Astrocyte (in vitro differentiated cells and primary cell): Measurements from ENCODE around the gene SP3. TPM values are rescaled to one million over a fixed set of nuclear protein-coding genes. Genes with fewer than 3 reads are reported as not detected.
A peak's percentile ranks its signal among the peaks of the same experiment; 100 is the strongest.

Experiments
- DNase-seq: peaks from one replicate; pipeline ENCODE4 v3.0.0-alpha.2; 2010; ENCODE audit warnings: low read depth
- FAIRE-seq: peaks from 2 replicates; lab custom pipeline; 2011; peaks lifted over from hg19 to GRCh38; lab: Jason Lieb, UNC
- H2AFZ ChIP-seq: 2 replicates; pipeline ENCODE4 v1.6.0; 2012; ENCODE audit warnings: low read depth, low read length, inconsistent platforms
- H3K27ac ChIP-seq: 2 replicates; pipeline ENCODE4 v1.5.1; 2011; ENCODE audit warnings: low read depth, low read length, inconsistent platforms
- H3K27me3 ChIP-seq: 2 replicates; pipeline ENCODE4 v1.6.0; 2011; ENCODE audit warnings: low read length, inconsistent platforms; ENCODE audit not compliant: insufficient read depth
- H3K36me3 ChIP-seq: 2 replicates; pipeline ENCODE4 v1.5.1; 2011; ENCODE audit warnings: low read length, inconsistent platforms; ENCODE audit not compliant: insufficient read depth
- H3K4me1 ChIP-seq: 2 replicates; pipeline ENCODE4 v1.5.1; 2011; ENCODE audit warnings: low read length, inconsistent platforms; ENCODE audit not compliant: insufficient read depth
- H3K4me2 ChIP-seq: 2 replicates; pipeline ENCODE4 v1.6.0; 2012; ENCODE audit warnings: low read length, inconsistent platforms
- H3K4me3 ChIP-seq: 2 replicates; pipeline ENCODE4 v1.5.1; 2011; ENCODE audit warnings: low read depth, mild to moderate bottlenecking, low read length, inconsistent platforms; ENCODE audit not compliant: insufficient read depth
- H3K79me2 ChIP-seq: 2 replicates; pipeline ENCODE4 v1.6.0; 2012; ENCODE audit warnings: mild to moderate bottlenecking, low read length, inconsistent platforms; ENCODE audit not compliant: insufficient read depth
- H3K9ac ChIP-seq: 2 replicates; pipeline ENCODE4 v1.6.0; 2012; ENCODE audit warnings: mild to moderate bottlenecking, low read length, inconsistent platforms
- H3K9me3 ChIP-seq: 2 replicates; pipeline ENCODE4 v1.5.1; 2012; ENCODE audit warnings: low read depth, mild to moderate bottlenecking, low read length, inconsistent platforms; ENCODE audit not compliant: insufficient read depth
- H4K20me1 ChIP-seq: 2 replicates; pipeline ENCODE4 v1.6.0; 2012; ENCODE audit warnings: low read length, inconsistent platforms; ENCODE audit not compliant: insufficient read depth
- H3K27ac Mint-ChIP-seq: one replicate; pipeline ENCODE4 v1.8.0; 2021; ENCODE audit warnings: mild to moderate bottlenecking, mixed read lengths; ENCODE audit not compliant: unreplicated experiment
- H3K27me3 Mint-ChIP-seq: one replicate; pipeline ENCODE4 v1.8.0; 2021; ENCODE audit warnings: low read depth, mixed read lengths; ENCODE audit not compliant: unreplicated experiment
- H3K36me3 Mint-ChIP-seq: one replicate; pipeline ENCODE4 v1.8.0; 2021; ENCODE audit warnings: low read depth, mixed read lengths; ENCODE audit not compliant: unreplicated experiment
- H3K4me1 Mint-ChIP-seq: one replicate; pipeline ENCODE4 v1.8.0; 2021; ENCODE audit warnings: low read depth, mixed read lengths; ENCODE audit not compliant: unreplicated experiment
- H3K4me3 Mint-ChIP-seq: one replicate; pipeline ENCODE4 v1.8.0; 2021; ENCODE audit warnings: mild to moderate bottlenecking, moderate library complexity, mixed read lengths; ENCODE audit not compliant: unreplicated experiment
- H3K9me3 Mint-ChIP-seq: one replicate; pipeline ENCODE4 v1.8.0; 2021; ENCODE audit warnings: mild to moderate bottlenecking, mixed read lengths; ENCODE audit not compliant: unreplicated experiment
- CTCF ChIP-seq: IDR thresholded peaks from 2 replicates; pipeline ENCODE4 v1.5.1; 2011; ENCODE audit warnings: low read depth, mild to moderate bottlenecking, inconsistent platforms, low read length, moderate library complexity; ENCODE audit not compliant: insufficient read depth
- EZH2 ChIP-seq: IDR thresholded peaks from 2 replicates; pipeline ENCODE4 v1.6.1; 2012; ENCODE audit warnings: mild to moderate bottlenecking, low read length, inconsistent platforms; ENCODE audit not compliant: insufficient read depth
- total RNA-seq: library from RNA; stranded (reverse); gene quantifications from 2 replicates; pipeline ENCODE4 v1.2.1, GENCODE V29; 2021

Gene SP3
- total RNA-seq, 1 donor from 2014 or later: 59.6 TPM

GRCh38 chr2:174012347-174013314, 47.5 kb upstream of the SP3 start:
- TF ChIP-seq EZH2 (no peak), CTCF (no peak)
- Mint-ChIP-seq H3K9me3 (no peaks in the 10 kb centered on the region), H3K4me1 (peaks cover 7% of the 10 kb centered on the region), H3K4me3 (no peak overlapping the region), H3K27ac (no peak overlapping the region), H3K27me3 (peaks cover 1% of the 10 kb centered on the region), H3K36me3 (no peaks in the 10 kb centered on the region)
- Histone ChIP-seq H3K4me1 (peaks cover 23% of the 10 kb centered on the region), H3K36me3 (no peaks in the 10 kb centered on the region), H2AFZ (peak overlapping the region; percentile 94), H3K79me2 (no peaks in the 10 kb centered on the region), H3K4me2 (peak overlapping the region; percentile 88), H4K20me1 (no peaks in the 10 kb centered on the region), H3K9me3 (no peaks in the 10 kb centered on the region), H3K4me3 (peak overlapping the region; percentile 38), H3K27me3 (no peaks in the 10 kb centered on the region), H3K27ac (no peak overlapping the region), H3K9ac (peak overlapping the region; percentile 79)
- no peak for FAIRE-seq
- no peak for DNase-seq

- no peak overlapping the region for H3K27ac ChIP-seq
- no peaks in the 10 kb centered on the region for H3K9me3 ChIP-seq
- H3K9ac ChIP-seq: no peak overlapping the region
- peaks cover 1% of the 10 kb centered on the region for H3K27me3 Mint-ChIP-seq
- no peaks in the 10 kb centered on the region for H4K20me1 ChIP-seq
- H3K4me1 ChIP-seq: peaks cover 23% of the 10 kb centered on the region
- H2AFZ ChIP-seq: no peak overlapping the region
- H3K4me1 Mint-ChIP-seq: peaks cover 6% of the 10 kb centered on the region
- H3K79me2 ChIP-seq: no peaks in the 10 kb centered on the region
- H3K9me3 Mint-ChIP-seq: no peaks in the 10 kb centered on the region
- no peak overlapping the region for H3K4me2 ChIP-seq
- H3K36me3 ChIP-seq: no peaks in the 10 kb centered on the region
- TF ChIP-seq EZH2 (no peak), CTCF (no peak)
- no peak overlapping the region for H3K27ac Mint-ChIP-seq
- no peak for DNase-seq
- FAIRE-seq: no peak
- no peak overlapping the region for H3K4me3 ChIP-seq
- no peak overlapping the region for H3K4me3 Mint-ChIP-seq
- H3K36me3 Mint-ChIP-seq: no peaks in the 10 kb centered on the region
- no peaks in the 10 kb centered on the region for H3K27me3 ChIP-seq
Measured at GRCh38 chr2:174011796-174012195, 46.6 kb upstream of the SP3 start.

GRCh38 chr2:174011173-174011572, 46.0 kb upstream of the SP3 start:
- Histone ChIP-seq H3K4me1 (peaks cover 23% of the 10 kb centered on the region), H3K9me3 (no peaks in the 10 kb centered on the region), H4K20me1 (no peaks in the 10 kb centered on the region), H3K27me3 (no peaks in the 10 kb centered on the region), H3K4me3 (no peak overlapping the region), H3K27ac (no peak overlapping the region), H3K79me2 (no peaks in the 10 kb centered on the region), H3K4me2 (no peak overlapping the region), H3K36me3 (no peaks in the 10 kb centered on the region), H3K9ac (no peak overlapping the region), H2AFZ (no peak overlapping the region)
- H3K36me3 Mint-ChIP-seq: no peaks in the 10 kb centered on the region
- peaks cover 1% of the 10 kb centered on the region for H3K27me3 Mint-ChIP-seq
- DNase-seq: no peak
- no peaks in the 10 kb centered on the region for H3K9me3 Mint-ChIP-seq
- H3K27ac Mint-ChIP-seq: no peak overlapping the region
- H3K4me3 Mint-ChIP-seq: no peak overlapping the region
- FAIRE-seq: no peak
- TF ChIP-seq CTCF: no peak
- TF ChIP-seq EZH2: no peak
- H3K4me1 Mint-ChIP-seq: peaks cover 6% of the 10 kb centered on the region
